HCT116 (cell line): Measurements from ENCODE around the gene NLGN2. TPM values are rescaled to one million over a fixed set of nuclear protein-coding genes. Genes with fewer than 3 reads are reported as not detected.

ENCODE experiments used
- ATAC-seq: fragments of 200-7000 bp; cut with Tn5 transposase; 2 replicates; pipeline ENCODE4 v1.9.1; 2020; ENCODE audit warnings: mild to moderate bottlenecking, moderate library complexity
- BruUV-seq: library from RNA; stranded (reverse); fragments of 400-500 nt; replicated peaks from 2 replicates; lab custom pipeline; 2021; lab: Mats Ljungman, UMichigan
- CTCF ChIA-PET: fragments of 300-600 bp; sonication (Branson Sonifier 250); formaldehyde crosslinking; loops from one replicate; lab custom pipeline; 2021; ENCODE audit warnings: antibody characterized with exemption; lab: Charles Lee
- POLR2A ChIA-PET: fragments of 300-600, 350-600 bp; sonication (Branson Sonifier 250); formaldehyde crosslinking; loops from one replicate; lab custom pipeline; 2021; ENCODE audit warnings: antibody characterized with exemption; lab: Charles Lee
- RAD21 ChIA-PET, 2 experiments: fragments of 300-600 bp; sonication (Branson Sonifier 250); formaldehyde crosslinking; loops; one replicate each; lab custom pipeline; 2023; ENCODE audit warnings: low total read pairs in 2 of 2; ENCODE audit not compliant: uncharacterized antibody in 2 of 2, unreplicated experiment in 2 of 2, low non-redundant PET in 1 of 2; lab: Charles Lee
- DNase-seq: peaks from one replicate; pipeline ENCODE4 v3.0.0-alpha.2; 2010; ENCODE audit warnings: low read depth, low spot score
- H2AFZ ChIP-seq: fragments of 200-600 bp; shearing (Covaris generic), sonication (generic); 2 replicates; pipeline ENCODE4 v1.6.1; 2017; ENCODE audit warnings: low read depth, mixed run types, mixed read lengths, antibody characterized with exemption, low read length; ENCODE audit not compliant: poor library complexity, severe bottlenecking
- H3K27ac ChIP-seq: 2 replicates; pipeline ENCODE4 v1.5.1; 2012; ENCODE audit warnings: low read depth, low read length
- H3K27me3 ChIP-seq: fragments of 200-600 bp; sonication (generic); 2 replicates; pipeline ENCODE4 v1.6.1; 2016; ENCODE audit warnings: mixed run types, low read length, mixed read lengths; ENCODE audit not compliant: insufficient read depth
- H3K36me3 ChIP-seq, 2 experiments: fragments of 200-500 bp in 1 of 2; fragments of 200-600 bp in 1 of 2; sonication (Bioruptor generic) in 1 of 2; sonication (generic) in 1 of 2; 2 replicates each; pipeline versions ENCODE4 v1.5.1 to v1.6.1; 2014 to 2016; ENCODE audit warnings: low read length in 2 of 2, inconsistent platforms in 1 of 2, mixed read lengths in 1 of 2, mixed run types in 1 of 2; ENCODE audit not compliant: insufficient read depth in 2 of 2, control insufficient read depth in 1 of 2
- H3K4me1 ChIP-seq, 2 experiments: fragments of 200-600 bp in 1 of 2; sonication (generic) in 1 of 2; 2 replicates each; pipeline versions ENCODE4 v1.5.1 to v1.6.1; 2012 to 2017; ENCODE audit warnings: low read length in 2 of 2, inconsistent platforms in 1 of 2, mild to moderate bottlenecking in 1 of 2, mixed read lengths in 1 of 2, mixed run types in 1 of 2, moderate library complexity in 1 of 2; ENCODE audit not compliant: insufficient read depth in 2 of 2, control insufficient read depth in 1 of 2
- H3K4me2 ChIP-seq: fragments of 200-600 bp; sonication (generic); 2 replicates; pipeline ENCODE4 v1.6.1; 2017; ENCODE audit warnings: mixed run types, low read length, mixed read lengths
- H3K4me3 ChIP-seq, 2 experiments: fragments of 200-600 bp in 1 of 2; sonication (generic) in 1 of 2; replicated peaks in 1 of 2; 2 replicates each; pipeline ENCODE4 v1.5.1; 2011 to 2016; ENCODE audit warnings: low read length in 2 of 2, control low read depth in 1 of 2, low read depth in 1 of 2, mild to moderate bottlenecking in 1 of 2, mixed read lengths in 1 of 2, mixed run types in 1 of 2
- H3K79me2 ChIP-seq: fragments of 200-600 bp; sonication (generic); 2 replicates; pipeline ENCODE4 v1.6.1; 2017; ENCODE audit warnings: mild to moderate bottlenecking, mixed run types, low read length, moderate library complexity, mixed read lengths; ENCODE audit not compliant: insufficient read depth
- H3K9ac ChIP-seq: fragments of 200-600 bp; sonication (generic); 2 replicates; pipeline ENCODE4 v1.6.1; 2016; ENCODE audit warnings: low read length, mixed read lengths
- H3K9me2 ChIP-seq: fragments of 200-600 bp; sonication (generic), shearing (Covaris generic); 2 replicates; pipeline ENCODE4 v1.6.1; 2017; ENCODE audit warnings: mixed run types, mild to moderate bottlenecking, moderate library complexity; ENCODE audit not compliant: insufficient read depth
- H3K9me3 ChIP-seq, 2 experiments: fragments of 200-500 bp in 1 of 2; fragments of 200-600 bp in 1 of 2; sonication (Bioruptor generic) in 1 of 2; sonication (generic) in 1 of 2; 2 replicates each; pipeline ENCODE4 v1.6.1; 2014 to 2017; ENCODE audit warnings: low read length in 2 of 2, mixed read lengths in 2 of 2, inconsistent platforms in 1 of 2, low read depth in 1 of 2, mild to moderate bottlenecking in 1 of 2, mixed run types in 1 of 2, moderate library complexity in 1 of 2; ENCODE audit not compliant: control insufficient read depth in 1 of 2, insufficient read depth in 1 of 2
- H4K20me1 ChIP-seq: fragments of 200-600 bp; sonication (generic), shearing (Covaris generic); 2 replicates; pipeline ENCODE4 v1.6.1; 2017; ENCODE audit warnings: mixed run types, mild to moderate bottlenecking, moderate library complexity; ENCODE audit not compliant: insufficient read depth
- CEBPB ChIP-seq: IDR thresholded peaks from 2 replicates; pipeline ENCODE4 v1.6.1; 2012; ENCODE audit warnings: low read depth
- EGR1 ChIP-seq: IDR thresholded peaks from 2 replicates; pipeline ENCODE4 v1.6.1; 2012; ENCODE audit warnings: low read depth
- ELF1 ChIP-seq: IDR thresholded peaks from 2 replicates; pipeline ENCODE4 v1.6.1; 2012; ENCODE audit warnings: low read depth, borderline replicate concordance
- EZH2phosphoT487 ChIP-seq: fragments of 200-600 bp; IDR thresholded peaks from 2 replicates; pipeline ENCODE4 v1.6.1; 2018; ENCODE audit warnings: antibody characterized with exemption, borderline replicate concordance
- FOSL1 ChIP-seq: IDR thresholded peaks from 2 replicates; pipeline ENCODE4 v1.6.1; 2012; ENCODE audit warnings: low read depth
- JUND ChIP-seq: IDR thresholded peaks from 2 replicates; pipeline ENCODE4 v1.6.1; 2012
- POLR2AphosphoS5 ChIP-seq: IDR thresholded peaks from 2 replicates; pipeline ENCODE4 v1.6.1; 2011; ENCODE audit warnings: mild to moderate bottlenecking, low read depth, low read length, moderate library complexity
- RAD21 ChIP-seq: IDR thresholded peaks from 2 replicates; pipeline ENCODE4 v1.6.1; 2012; ENCODE audit warnings: low read depth, mild to moderate bottlenecking
- SIN3A ChIP-seq: IDR thresholded peaks from 2 replicates; pipeline ENCODE4 v1.6.1; 2012; ENCODE audit warnings: low read depth
- SP1 ChIP-seq: IDR thresholded peaks from 2 replicates; pipeline ENCODE4 v1.6.1; 2012; ENCODE audit warnings: low read depth
- TCF7L2 ChIP-seq: IDR thresholded peaks from 2 replicates; pipeline ENCODE4 v1.7.0; 2011; ENCODE audit warnings: borderline replicate concordance, inconsistent platforms; ENCODE audit not compliant: insufficient read depth, insufficient read length; ENCODE audit errors: extremely low read depth
- YY1 ChIP-seq: IDR thresholded peaks from 2 replicates; pipeline ENCODE4 v1.6.1; 2011; ENCODE audit warnings: low read length, low read depth, moderate library complexity, mild to moderate bottlenecking; ENCODE audit not compliant: insufficient replicate concordance; ENCODE audit errors: extremely low read depth
- ZFX ChIP-seq: fragments of 450-650 bp; IDR thresholded peaks from 2 replicates; pipeline ENCODE4 v1.6.1; 2017
- ZNF274 ChIP-seq: fragments of 200-500 bp; sonication (Bioruptor generic); IDR thresholded peaks from 2 replicates; pipeline ENCODE4 v1.6.1; 2014; ENCODE audit warnings: mild to moderate bottlenecking, low read depth, low read length, inconsistent platforms
- intact Hi-C: fragments of 100-400 bp; cut with micrococcal nuclease; formaldehyde crosslinking; loops from 2 replicates; pipeline ENCODE4 v1.10.0; 2022
- total RNA-seq: library from RNA; stranded (reverse); gene quantifications from one replicate; pipeline ENCODE4 v1.2.1, GENCODE V29; 2021; ENCODE audit not compliant: unreplicated experiment
- TF ChIP-seq, protein P1 (sequence below), 3 experiments: fragments of 200-600 bp in 1 of 3; sonication (generic) in 1 of 3; IDR thresholded peaks in 2 of 3; conservative IDR thresholded peaks in 1 of 3; 2 replicates each; pipeline ENCODE4 v1.5.1; 2012 to 2017; ENCODE audit warnings: low read depth in 2 of 3, low read length in 2 of 3, antibody characterized with exemption in 1 of 3, borderline replicate concordance in 1 of 3, control low read depth in 1 of 3, mild to moderate bottlenecking in 1 of 3, mixed read lengths in 1 of 3, mixed run types in 1 of 3, moderate library complexity in 1 of 3; ENCODE audit not compliant: insufficient read depth in 1 of 3
- TF ChIP-seq, protein P2 (sequence below): IDR thresholded peaks from 2 replicates; pipeline ENCODE4 v1.6.1; 2012
- TF ChIP-seq, protein P3 (sequence below): IDR thresholded peaks from 2 replicates; pipeline ENCODE4 v1.6.1; 2012
- TF ChIP-seq, protein P4 (sequence below): IDR thresholded peaks from 2 replicates; pipeline ENCODE4 v1.6.1; 2011; ENCODE audit warnings: mild to moderate bottlenecking, low read length, moderate library complexity; ENCODE audit not compliant: insufficient replicate concordance; ENCODE audit errors: extremely low read depth
- TF ChIP-seq, protein P5 (sequence below): IDR thresholded peaks from 2 replicates; pipeline ENCODE4 v1.6.1; 2012; ENCODE audit warnings: low read depth

The NLGN2 gene
- total RNA-seq, 1 experiment from 2014 or later, result 60.5 TPM

DNA sequence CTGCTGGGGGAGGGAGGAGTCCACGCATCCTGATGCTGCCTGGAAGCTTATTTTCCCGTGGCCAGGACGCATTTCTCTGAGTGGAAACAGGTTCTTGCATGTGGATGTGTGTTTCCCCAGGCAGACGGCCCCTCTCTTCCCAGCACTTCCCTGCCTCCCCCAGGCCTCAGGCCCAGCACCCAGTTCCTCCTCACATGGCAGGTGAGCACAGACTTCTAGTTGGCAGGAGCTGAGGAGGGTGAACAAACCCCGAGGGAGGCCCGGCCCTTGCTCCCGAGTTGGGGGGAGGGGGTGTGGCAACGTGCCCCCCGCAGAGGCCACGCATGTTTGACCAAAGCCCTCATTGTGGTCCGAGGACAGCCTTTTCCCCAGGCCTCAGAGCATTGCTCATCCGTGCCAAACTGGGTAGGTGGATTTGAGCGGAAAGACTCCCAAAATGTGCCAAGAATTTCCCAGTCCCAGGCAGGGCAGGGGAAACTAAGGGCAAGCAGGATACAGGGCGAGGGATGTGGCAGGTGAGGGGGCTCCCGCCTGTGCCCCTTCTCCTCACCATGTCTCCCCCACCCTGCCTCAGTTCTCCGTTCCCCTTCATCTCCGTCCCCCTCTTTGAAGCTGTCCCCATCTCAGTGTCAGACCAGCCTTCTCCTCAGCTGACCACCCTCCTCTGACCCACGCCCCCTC, 11.0 kb downstream of the NLGN2 start:
- no peaks in the 10 kb centered on the region for H3K27me3 ChIP-seq
- no peak for ATAC-seq
- ChIA-PET RAD21 (no interaction called here), CTCF (no interaction called here), POLR2A (interaction anchor here (1.7 kb wide), 1 partner anchor 15 kb away, joined by 8 read pairs; the partner anchor contains the start of gene TMEM256)
- H3K27ac ChIP-seq, result no peak overlapping the region
- TF ChIP-seq RAD21, result no peak
- no peak for TF ChIP-seq YY1
- TF ChIP-seq EZH2phosphoT487, result no peak
- TF ChIP-seq SIN3A, result no peak
- TF ChIP-seq, protein P1, sequence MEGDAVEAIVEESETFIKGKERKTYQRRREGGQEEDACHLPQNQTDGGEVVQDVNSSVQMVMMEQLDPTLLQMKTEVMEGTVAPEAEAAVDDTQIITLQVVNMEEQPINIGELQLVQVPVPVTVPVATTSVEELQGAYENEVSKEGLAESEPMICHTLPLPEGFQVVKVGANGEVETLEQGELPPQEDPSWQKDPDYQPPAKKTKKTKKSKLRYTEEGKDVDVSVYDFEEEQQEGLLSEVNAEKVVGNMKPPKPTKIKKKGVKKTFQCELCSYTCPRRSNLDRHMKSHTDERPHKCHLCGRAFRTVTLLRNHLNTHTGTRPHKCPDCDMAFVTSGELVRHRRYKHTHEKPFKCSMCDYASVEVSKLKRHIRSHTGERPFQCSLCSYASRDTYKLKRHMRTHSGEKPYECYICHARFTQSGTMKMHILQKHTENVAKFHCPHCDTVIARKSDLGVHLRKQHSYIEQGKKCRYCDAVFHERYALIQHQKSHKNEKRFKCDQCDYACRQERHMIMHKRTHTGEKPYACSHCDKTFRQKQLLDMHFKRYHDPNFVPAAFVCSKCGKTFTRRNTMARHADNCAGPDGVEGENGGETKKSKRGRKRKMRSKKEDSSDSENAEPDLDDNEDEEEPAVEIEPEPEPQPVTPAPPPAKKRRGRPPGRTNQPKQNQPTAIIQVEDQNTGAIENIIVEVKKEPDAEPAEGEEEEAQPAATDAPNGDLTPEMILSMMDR (IDR thresholded peaks at IDR 0.05 in 2 of 3, conservative IDR thresholded peaks at IDR 0.05 in 1 of 3; ENCODE audit: borderline replicate concordance in 1 of 3, insufficient read depth in 1 of 3, low read depth in 2 of 3, low read length in 2 of 3), result no peak
- no peak for TF ChIP-seq TCF7L2
- TF ChIP-seq ZFX, result no peak
- no peak for TF ChIP-seq EGR1
- TF ChIP-seq ELF1, result no peak
- no peak for TF ChIP-seq FOSL1
- TF ChIP-seq CEBPB, result no peak
- no peak for TF ChIP-seq JUND
- no peak for TF ChIP-seq SP1
- TF ChIP-seq, protein P2, sequence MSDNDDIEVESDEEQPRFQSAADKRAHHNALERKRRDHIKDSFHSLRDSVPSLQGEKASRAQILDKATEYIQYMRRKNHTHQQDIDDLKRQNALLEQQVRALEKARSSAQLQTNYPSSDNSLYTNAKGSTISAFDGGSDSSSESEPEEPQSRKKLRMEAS, result no peak
- TF ChIP-seq, protein P3, sequence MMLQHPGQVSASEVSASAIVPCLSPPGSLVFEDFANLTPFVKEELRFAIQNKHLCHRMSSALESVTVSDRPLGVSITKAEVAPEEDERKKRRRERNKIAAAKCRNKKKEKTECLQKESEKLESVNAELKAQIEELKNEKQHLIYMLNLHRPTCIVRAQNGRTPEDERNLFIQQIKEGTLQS, result no peak
- no peak for TF ChIP-seq ZNF274
- TF ChIP-seq POLR2AphosphoS5, result no peak
- TF ChIP-seq, protein P4, sequence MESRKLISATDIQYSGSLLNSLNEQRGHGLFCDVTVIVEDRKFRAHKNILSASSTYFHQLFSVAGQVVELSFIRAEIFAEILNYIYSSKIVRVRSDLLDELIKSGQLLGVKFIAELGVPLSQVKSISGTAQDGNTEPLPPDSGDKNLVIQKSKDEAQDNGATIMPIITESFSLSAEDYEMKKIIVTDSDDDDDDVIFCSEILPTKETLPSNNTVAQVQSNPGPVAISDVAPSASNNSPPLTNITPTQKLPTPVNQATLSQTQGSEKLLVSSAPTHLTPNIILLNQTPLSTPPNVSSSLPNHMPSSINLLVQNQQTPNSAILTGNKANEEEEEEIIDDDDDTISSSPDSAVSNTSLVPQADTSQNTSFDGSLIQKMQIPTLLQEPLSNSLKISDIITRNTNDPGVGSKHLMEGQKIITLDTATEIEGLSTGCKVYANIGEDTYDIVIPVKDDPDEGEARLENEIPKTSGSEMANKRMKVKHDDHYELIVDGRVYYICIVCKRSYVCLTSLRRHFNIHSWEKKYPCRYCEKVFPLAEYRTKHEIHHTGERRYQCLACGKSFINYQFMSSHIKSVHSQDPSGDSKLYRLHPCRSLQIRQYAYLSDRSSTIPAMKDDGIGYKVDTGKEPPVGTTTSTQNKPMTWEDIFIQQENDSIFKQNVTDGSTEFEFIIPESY, result no peak
- TF ChIP-seq, protein P5, sequence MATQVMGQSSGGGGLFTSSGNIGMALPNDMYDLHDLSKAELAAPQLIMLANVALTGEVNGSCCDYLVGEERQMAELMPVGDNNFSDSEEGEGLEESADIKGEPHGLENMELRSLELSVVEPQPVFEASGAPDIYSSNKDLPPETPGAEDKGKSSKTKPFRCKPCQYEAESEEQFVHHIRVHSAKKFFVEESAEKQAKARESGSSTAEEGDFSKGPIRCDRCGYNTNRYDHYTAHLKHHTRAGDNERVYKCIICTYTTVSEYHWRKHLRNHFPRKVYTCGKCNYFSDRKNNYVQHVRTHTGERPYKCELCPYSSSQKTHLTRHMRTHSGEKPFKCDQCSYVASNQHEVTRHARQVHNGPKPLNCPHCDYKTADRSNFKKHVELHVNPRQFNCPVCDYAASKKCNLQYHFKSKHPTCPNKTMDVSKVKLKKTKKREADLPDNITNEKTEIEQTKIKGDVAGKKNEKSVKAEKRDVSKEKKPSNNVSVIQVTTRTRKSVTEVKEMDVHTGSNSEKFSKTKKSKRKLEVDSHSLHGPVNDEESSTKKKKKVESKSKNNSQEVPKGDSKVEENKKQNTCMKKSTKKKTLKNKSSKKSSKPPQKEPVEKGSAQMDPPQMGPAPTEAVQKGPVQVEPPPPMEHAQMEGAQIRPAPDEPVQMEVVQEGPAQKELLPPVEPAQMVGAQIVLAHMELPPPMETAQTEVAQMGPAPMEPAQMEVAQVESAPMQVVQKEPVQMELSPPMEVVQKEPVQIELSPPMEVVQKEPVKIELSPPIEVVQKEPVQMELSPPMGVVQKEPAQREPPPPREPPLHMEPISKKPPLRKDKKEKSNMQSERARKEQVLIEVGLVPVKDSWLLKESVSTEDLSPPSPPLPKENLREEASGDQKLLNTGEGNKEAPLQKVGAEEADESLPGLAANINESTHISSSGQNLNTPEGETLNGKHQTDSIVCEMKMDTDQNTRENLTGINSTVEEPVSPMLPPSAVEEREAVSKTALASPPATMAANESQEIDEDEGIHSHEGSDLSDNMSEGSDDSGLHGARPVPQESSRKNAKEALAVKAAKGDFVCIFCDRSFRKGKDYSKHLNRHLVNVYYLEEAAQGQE, result no peak
- no peak overlapping the region for H3K4me2 ChIP-seq
- no TSS peak for BruUV-seq
- no peak overlapping the region for H3K4me3 ChIP-seq
- no peaks in the 10 kb centered on the region for H3K9me2 ChIP-seq
- H3K9ac ChIP-seq, result no peak overlapping the region
- no peak for DNase-seq
- no peaks in the 10 kb centered on the region for H3K79me2 ChIP-seq
- H3K9me3 ChIP-seq, result no peaks in the 10 kb centered on the region
- intact Hi-C loops, result no loop called here
- H2AFZ ChIP-seq, result no peak overlapping the region
- H3K36me3 ChIP-seq, result peaks cover 0 to 3% of the 10 kb centered on the region in 2 experiments; a peak in 1 of 4 replicates
- H4K20me1 ChIP-seq, result no peaks in the 10 kb centered on the region
- H3K4me1 ChIP-seq, result peaks cover 0 to under 1% of the 10 kb centered on the region in 2 experiments; a peak in 1 of 4 replicates
